ENCODE measurements around the gene NFAT5.

NFAT5 gene

DNA sequence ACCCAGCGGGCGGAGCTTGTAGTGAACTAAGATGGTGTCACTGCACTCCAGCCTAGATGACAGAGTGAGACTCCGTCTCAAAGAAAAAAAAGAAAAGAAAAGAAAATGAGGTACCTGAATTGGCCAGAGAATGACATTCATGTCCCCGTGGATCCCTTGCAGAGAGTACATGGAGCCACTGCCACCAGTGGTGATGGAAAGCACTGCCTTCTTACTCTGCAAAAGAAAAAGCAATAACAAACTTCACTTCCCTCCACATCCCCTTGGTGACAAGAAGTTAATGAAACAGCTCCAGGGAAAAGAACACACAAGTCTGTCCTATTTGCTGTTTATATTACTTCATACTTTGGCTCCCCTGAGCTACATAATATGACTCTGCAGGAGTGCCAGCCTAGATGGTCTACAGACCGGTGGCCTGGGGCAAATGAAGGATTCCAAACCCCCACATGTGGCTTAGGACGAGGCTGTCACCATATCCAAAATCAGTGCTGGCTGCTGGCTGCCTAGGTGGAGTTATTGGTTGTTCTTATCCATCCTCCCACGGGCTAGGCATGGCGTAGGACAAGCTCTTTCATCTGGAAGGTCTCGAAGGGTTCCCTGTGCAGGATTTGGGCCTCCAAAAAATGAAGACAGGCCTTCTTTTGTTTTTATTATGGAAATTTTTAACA, 147.3 kb downstream of the NFAT5 start:
- Histone ChIP-seq H3K4me1 (ENCODE audit: control insufficient read depth in 1 of 2, insufficient read depth in 2 of 2, low read length in 2 of 2) (peaks cover 0 to 19% of the 10 kb centered on the region in 2 donors), H3K4me3 (ENCODE audit: low read depth in 1 of 2, low read length in 2 of 2) (no peak overlapping the region), H3K27me3 (ENCODE audit: low read depth, low read length) (no peaks in the 10 kb centered on the region), H3K27ac (ENCODE audit: low read length) (no peak overlapping the region), H3K36me3 (ENCODE audit: control insufficient read depth in 1 of 2, insufficient read depth in 2 of 2, low read length in 2 of 2) (peaks cover 13 to 21% of the 10 kb centered on the region in 2 donors), H3K9me3 (ENCODE audit: control insufficient read depth in 1 of 2, low read length in 2 of 2) (no peaks in the 10 kb centered on the region)

DNA sequence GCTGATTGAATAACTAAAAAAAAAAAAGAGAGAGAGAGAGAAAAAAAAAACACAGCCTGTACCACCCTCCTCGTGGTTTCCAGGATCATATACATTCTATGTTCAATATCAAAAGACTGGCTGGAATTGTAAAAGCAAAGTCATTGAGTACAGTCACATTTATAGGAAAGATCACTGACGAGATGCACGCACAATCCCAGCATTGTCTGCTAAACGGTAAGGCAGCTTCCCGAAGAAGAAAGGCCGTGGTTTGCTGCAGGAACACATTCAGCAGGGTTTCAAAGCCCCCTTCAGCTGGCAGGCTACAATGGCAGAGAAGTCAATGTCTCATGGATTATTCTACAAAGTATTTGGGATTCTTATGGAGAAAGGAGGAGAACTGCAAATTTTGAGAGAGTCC, 151.3 kb downstream of the NFAT5 start:
- H3K27ac ChIP-seq (ENCODE audit: low read length): no peak overlapping the region
- no peak overlapping the region for H3K4me3 ChIP-seq (ENCODE audit: low read depth in 1 of 2, low read length in 2 of 2)
- no peaks in the 10 kb centered on the region for H3K27me3 ChIP-seq (ENCODE audit: low read depth, low read length)
- no peaks in the 10 kb centered on the region for H3K9me3 ChIP-seq (ENCODE audit: control insufficient read depth in 1 of 2, low read length in 2 of 2)
- peaks cover 0 to 6% of the 10 kb centered on the region in 2 donors for H3K4me1 ChIP-seq (ENCODE audit: control insufficient read depth in 1 of 2, insufficient read depth in 2 of 2, low read length in 2 of 2)
- peaks cover 11 to 18% of the 10 kb centered on the region in 2 donors for H3K36me3 ChIP-seq (ENCODE audit: control insufficient read depth in 1 of 2, insufficient read depth in 2 of 2, low read length in 2 of 2)

DNA sequence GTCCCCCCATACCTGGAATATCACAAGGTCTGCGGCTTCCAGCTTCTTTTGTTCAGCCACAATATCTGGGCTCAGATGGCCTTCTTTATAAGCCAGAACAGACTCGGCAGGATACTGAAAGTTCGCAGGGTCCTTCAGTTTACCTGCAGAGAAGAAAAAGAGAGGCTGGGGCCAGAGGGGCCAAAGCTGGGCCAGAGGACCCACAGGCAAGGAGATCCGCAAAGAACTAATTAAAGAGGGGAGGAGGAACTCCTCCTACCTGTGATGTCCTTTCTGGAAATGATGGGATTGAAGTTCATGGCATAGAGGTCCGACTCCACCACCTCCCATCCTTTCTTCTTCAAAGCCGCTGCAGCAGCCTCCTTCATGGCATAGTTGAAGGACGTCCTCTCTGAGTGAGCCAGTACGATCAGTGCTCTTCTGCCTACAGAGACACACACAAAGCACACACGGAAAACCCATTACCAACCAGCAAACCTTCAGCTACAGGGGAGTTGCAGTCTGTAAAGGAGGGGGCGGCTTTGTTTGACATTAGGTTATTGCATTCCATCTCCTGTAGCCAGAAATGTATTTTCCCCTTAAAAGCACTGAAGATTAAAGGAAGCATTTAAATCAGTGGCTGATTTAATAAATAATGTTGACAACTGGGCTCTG, 152.5 kb downstream of the NFAT5 start:
- Histone ChIP-seq H3K4me3 (ENCODE audit: low read depth in 1 of 2, low read length in 2 of 2) (no peak overlapping the region), H3K9me3 (ENCODE audit: control insufficient read depth in 1 of 2, low read length in 2 of 2) (no peaks in the 10 kb centered on the region), H3K4me1 (ENCODE audit: control insufficient read depth in 1 of 2, insufficient read depth in 2 of 2, low read length in 2 of 2) (peaks cover 0 to under 1% of the 10 kb centered on the region in 2 donors), H3K36me3 (ENCODE audit: control insufficient read depth in 1 of 2, insufficient read depth in 2 of 2, low read length in 2 of 2) (peaks cover 11 to 18% of the 10 kb centered on the region in 2 donors), H3K27ac (ENCODE audit: low read length) (no peak overlapping the region), H3K27me3 (ENCODE audit: low read depth, low read length) (no peaks in the 10 kb centered on the region)

DNA sequence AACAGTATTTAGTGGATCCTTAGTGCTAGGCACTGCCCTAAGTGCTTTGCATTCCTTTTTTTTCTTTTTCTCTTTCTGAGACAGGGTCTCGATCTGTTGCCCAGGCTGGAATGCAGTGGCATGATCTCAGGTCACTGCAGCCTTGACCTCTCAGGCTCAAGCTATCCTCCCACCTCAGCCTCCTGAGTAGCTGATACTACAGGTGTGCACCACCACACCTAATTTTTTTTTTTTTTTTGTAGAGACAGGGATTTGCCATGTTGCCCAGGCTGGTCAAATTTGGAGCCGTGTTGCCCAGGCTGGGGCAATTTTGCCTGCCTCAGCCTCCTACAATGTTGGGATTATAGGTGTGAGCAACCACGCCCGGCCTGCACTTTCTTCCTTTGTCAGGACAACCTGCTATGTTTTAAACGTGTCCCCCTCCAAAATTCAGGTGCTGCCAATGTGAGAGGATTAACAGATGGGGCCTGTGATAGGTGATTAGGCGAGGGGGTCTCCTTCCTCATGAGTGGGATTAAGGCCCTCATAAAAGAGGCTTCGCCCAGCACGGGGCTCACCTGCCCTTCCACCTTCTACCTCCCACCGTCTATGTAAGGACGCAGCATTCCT, 155.2 kb downstream of the NFAT5 start:
- H3K4me1 ChIP-seq (ENCODE audit: control insufficient read depth in 1 of 2, insufficient read depth in 2 of 2, low read length in 2 of 2): peaks cover 2 to 6% of the 10 kb centered on the region in 2 donors
- no peak overlapping the region for H3K27ac ChIP-seq (ENCODE audit: low read length)
- H3K4me3 ChIP-seq (ENCODE audit: low read depth in 1 of 2, low read length in 2 of 2): no peak overlapping the region
- H3K36me3 ChIP-seq (ENCODE audit: control insufficient read depth in 1 of 2, insufficient read depth in 2 of 2, low read length in 2 of 2): peaks cover 11 to 12% of the 10 kb centered on the region in 2 donors
- H3K27me3 ChIP-seq (ENCODE audit: low read depth, low read length): no peaks in the 10 kb centered on the region
- H3K9me3 ChIP-seq (ENCODE audit: control insufficient read depth in 1 of 2, low read length in 2 of 2): no peaks in the 10 kb centered on the region

DNA sequence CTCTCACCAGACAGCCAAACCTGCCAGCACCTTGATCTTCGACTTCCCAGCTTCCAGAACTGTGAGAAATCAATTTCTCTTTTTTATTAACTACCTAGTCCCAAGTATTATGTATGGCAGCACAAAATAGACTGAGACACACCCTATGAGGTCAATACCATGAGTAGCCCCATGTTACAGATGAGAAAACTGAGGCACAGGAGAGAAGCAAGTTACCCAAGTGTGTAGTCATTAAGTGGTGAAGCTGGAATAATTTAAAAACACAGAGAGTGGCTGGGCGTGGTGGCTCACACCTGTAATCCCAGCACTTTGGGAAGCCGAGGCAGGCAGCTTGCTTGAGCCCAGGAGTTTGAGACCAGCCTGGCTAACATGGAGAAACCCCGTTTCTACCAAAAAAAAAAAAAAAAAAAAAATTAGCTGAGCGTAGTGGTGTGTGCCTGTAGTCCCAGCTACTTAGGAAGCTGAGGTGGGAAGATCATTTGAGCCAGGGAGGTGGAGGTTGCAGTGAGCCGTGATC, 155.7 kb downstream of the NFAT5 start:
- Histone ChIP-seq H3K27ac (ENCODE audit: low read length) (no peak overlapping the region), H3K4me3 (ENCODE audit: low read depth in 1 of 2, low read length in 2 of 2) (no peak overlapping the region), H3K4me1 (ENCODE audit: control insufficient read depth in 1 of 2, insufficient read depth in 2 of 2, low read length in 2 of 2) (peaks cover 4 to 9% of the 10 kb centered on the region in 2 donors), H3K27me3 (ENCODE audit: low read depth, low read length) (no peaks in the 10 kb centered on the region), H3K9me3 (ENCODE audit: control insufficient read depth in 1 of 2, low read length in 2 of 2) (no peaks in the 10 kb centered on the region), H3K36me3 (ENCODE audit: control insufficient read depth in 1 of 2, insufficient read depth in 2 of 2, low read length in 2 of 2) (peaks cover 11 to 13% of the 10 kb centered on the region in 2 donors)

DNA sequence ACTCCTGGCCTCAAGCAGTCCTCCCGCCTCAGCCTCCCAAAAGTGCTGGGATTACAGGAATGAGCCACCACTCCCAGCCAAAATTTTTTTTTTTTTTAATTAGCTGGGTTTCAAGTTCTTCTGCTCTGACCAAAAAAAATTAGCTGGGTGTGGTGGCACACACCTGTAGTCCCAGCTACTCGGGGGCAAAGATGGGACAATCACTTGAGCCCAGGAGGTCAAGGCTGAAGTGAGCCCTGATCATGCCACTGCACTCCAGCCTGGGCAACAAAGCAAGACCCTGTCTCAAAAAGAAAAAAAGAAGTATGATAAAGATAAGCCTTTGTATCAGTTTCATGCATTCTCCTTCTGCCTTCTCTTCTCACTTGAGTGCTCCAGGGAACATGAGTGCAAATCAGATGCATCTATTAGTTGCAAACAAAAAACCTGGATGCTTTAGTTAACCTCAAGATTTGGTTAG, 158.7 kb downstream of the NFAT5 start:
- H3K36me3 ChIP-seq (ENCODE audit: control insufficient read depth in 1 of 2, insufficient read depth in 2 of 2, low read length in 2 of 2): peaks cover 0 to 7% of the 10 kb centered on the region in 2 donors
- peak overlapping the region; percentile 70 for H3K27ac ChIP-seq (ENCODE audit: low read length)
- H3K4me1 ChIP-seq (ENCODE audit: control insufficient read depth in 1 of 2, insufficient read depth in 2 of 2, low read length in 2 of 2): peaks cover 8 to 22% of the 10 kb centered on the region in 2 donors
- no peaks in the 10 kb centered on the region for H3K27me3 ChIP-seq (ENCODE audit: low read depth, low read length)
- H3K9me3 ChIP-seq (ENCODE audit: control insufficient read depth in 1 of 2, low read length in 2 of 2): no peaks in the 10 kb centered on the region
- no peak overlapping the region for H3K4me3 ChIP-seq (ENCODE audit: low read depth in 1 of 2, low read length in 2 of 2)

DNA sequence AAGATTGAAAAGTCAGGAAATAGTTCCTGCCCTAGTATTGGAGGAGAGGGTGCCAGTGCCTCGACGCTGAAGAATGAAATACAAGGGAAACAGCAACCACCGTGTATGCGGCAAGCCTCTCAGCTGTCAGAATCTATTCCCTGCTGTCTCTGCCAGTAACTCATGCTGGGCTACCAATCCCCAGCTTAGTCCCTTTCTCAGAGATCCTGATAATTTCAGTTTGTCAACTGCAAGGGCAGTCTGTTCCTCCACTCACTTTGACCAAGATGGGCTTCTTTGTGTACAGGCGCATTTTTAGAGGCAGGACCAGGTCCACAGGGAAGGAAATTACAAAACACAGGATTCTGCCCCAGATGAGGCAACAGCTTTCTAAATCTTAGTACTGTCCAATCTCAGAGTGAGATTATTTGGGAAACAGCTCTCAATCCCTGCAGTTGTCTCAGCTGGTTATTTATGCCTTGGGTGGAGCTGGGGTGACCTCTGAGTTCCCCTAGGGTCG, 159.3 kb downstream of the NFAT5 start:
- H3K27ac ChIP-seq (ENCODE audit: low read length): peak overlapping the region; percentile 70

DNA sequence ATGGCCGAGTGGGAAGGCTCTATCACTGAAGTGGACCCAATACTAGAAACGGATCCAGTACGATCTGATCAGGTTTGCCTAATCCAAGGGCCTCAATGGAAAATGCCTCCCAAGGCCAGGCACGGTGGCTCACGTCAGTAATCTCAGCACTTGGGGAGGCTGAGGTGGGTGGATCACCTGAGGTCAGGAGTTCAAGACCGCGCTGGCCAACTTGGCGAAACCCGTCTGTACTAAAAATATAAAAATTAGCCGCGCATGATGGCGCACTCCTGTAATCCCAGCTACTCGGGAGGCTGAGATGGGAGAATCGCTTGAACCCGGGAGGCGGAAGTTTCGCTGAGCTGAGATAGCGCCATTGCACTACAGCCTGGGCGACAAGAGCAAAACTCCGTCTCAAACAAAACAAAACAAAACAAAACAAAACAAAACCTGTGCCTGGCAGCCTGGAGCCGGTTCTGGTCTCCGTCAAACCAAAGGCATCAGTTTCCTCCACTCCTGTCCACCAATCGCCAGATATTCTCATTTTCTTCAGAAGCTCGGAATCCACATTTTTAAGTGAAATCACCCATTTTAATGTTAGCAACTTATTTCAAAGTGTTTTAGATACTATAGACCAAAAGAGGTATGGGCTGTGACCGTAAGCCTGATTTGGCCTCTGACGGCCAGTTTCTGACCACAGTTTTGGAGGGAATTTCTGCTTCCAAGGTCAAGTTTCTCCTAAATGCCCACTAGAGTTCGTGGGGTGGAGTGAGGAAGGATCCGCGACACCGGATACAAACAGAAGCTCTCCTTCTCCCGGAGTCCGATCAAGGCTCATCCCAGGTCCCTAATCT, 159.9 kb downstream of the NFAT5 start:
- H3K9me3 ChIP-seq (ENCODE audit: control insufficient read depth in 1 of 2, low read length in 2 of 2): no peaks in the 10 kb centered on the region
- peak overlapping the region; percentile 71 to 81 for H3K4me3 ChIP-seq (ENCODE audit: low read depth in 1 of 2, low read length in 2 of 2)
- peaks cover 0 to 7% of the 10 kb centered on the region in 2 donors for H3K36me3 ChIP-seq (ENCODE audit: control insufficient read depth in 1 of 2, insufficient read depth in 2 of 2, low read length in 2 of 2)
- H3K27me3 ChIP-seq (ENCODE audit: low read depth, low read length): no peaks in the 10 kb centered on the region
- H3K4me1 ChIP-seq (ENCODE audit: control insufficient read depth in 1 of 2, insufficient read depth in 2 of 2, low read length in 2 of 2): peaks cover 8 to 22% of the 10 kb centered on the region in 2 donors
- peak overlapping the region; percentile 79 for H3K27ac ChIP-seq (ENCODE audit: low read length)

More for the DNA sequence above, 159.3 kb downstream of the NFAT5 start:
- no peak overlapping the region for H3K4me3 ChIP-seq (ENCODE audit: low read depth in 1 of 2, low read length in 2 of 2)
- H3K36me3 ChIP-seq (ENCODE audit: control insufficient read depth in 1 of 2, insufficient read depth in 2 of 2, low read length in 2 of 2): peaks cover 0 to 7% of the 10 kb centered on the region in 2 donors
- H3K27me3 ChIP-seq (ENCODE audit: low read depth, low read length): no peaks in the 10 kb centered on the region
- H3K4me1 ChIP-seq (ENCODE audit: control insufficient read depth in 1 of 2, insufficient read depth in 2 of 2, low read length in 2 of 2): peaks cover 8 to 22% of the 10 kb centered on the region in 2 donors
- H3K9me3 ChIP-seq (ENCODE audit: control insufficient read depth in 1 of 2, low read length in 2 of 2): no peaks in the 10 kb centered on the region

DNA sequence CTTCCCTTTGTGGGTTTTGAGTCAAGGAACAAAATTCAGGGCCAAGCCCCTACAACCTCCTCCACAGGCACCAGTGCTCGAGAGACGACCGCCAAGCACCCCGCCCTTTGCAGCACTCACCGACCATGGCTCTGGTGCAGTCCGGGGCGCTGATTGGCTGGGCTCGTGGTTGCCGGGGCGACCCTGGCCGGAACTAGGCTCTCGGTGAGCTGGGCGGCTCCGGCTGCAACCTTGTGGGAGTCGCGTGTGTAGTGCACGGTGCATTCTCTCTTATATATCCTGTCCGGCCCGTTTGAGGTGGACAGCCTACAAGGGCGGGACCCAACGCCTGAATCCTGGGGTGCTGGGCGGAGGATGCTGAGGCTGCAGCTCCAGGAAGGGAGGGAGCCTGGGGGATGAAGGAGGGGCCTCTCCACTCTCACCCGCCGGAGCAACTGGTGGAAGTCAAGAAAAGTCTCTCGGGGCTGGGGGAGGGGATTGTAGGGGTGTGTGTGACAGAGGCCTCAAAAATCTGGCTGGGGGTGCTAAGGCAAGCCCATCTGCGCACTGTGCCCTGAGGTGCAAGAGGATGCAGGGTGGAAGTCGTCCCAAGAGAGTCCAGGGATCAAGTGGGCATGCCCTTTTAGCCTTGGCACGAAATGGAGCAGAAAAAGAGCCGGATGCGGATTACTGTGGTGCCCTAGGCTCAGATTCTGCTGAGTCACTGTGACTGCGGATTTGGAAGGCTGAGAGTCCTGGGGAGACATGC, 160.7 kb downstream of the NFAT5 start, which contains the start of gene NQO1:
NQO1 (minus strand) TSS at position 248 of the 748 bp plus-strand sequence; CDS start at position 127, 121 bp downstream.
- Histone ChIP-seq H3K27ac (ENCODE audit: low read length) (peak within 1 kb of the TSS; percentile 79), H3K27me3 (ENCODE audit: low read depth, low read length) (no peaks in the 10 kb centered on the region), H3K36me3 (ENCODE audit: control insufficient read depth in 1 of 2, insufficient read depth in 2 of 2, low read length in 2 of 2) (peaks cover 0 to 7% of the 10 kb centered on the region in 2 donors), H3K4me3 (ENCODE audit: low read depth in 1 of 2, low read length in 2 of 2) (peak within 1 kb of the TSS; percentile 71 to 81), H3K9me3 (ENCODE audit: control insufficient read depth in 1 of 2, low read length in 2 of 2) (no peaks in the 10 kb centered on the region), H3K4me1 (ENCODE audit: control insufficient read depth in 1 of 2, insufficient read depth in 2 of 2, low read length in 2 of 2) (peaks cover 8 to 22% of the 10 kb centered on the region in 2 donors)

DNA sequence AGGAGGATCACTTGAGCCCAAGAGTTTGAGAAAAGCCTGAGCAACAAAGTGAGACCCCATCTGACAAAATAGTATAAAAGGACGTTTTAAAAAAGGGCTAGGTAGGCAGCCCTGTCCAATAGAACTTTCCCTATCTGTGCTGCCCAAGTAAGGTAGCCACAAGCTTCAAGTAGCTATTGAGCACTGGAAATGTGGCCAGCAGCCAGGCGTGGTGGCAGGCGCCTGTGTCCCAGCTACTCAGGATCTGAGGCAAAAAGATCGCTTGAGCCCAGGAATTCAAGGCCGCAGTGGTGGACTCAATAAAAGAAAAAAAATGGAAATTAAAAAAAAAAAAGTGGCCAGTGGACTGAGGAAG, 162.1 kb downstream of the NFAT5 start:
- Histone ChIP-seq H3K9me3 (ENCODE audit: control insufficient read depth in 1 of 2, low read length in 2 of 2) (no peaks in the 10 kb centered on the region), H3K4me1 (ENCODE audit: control insufficient read depth in 1 of 2, insufficient read depth in 2 of 2, low read length in 2 of 2) (peaks cover 8 to 22% of the 10 kb centered on the region in 2 donors), H3K27me3 (ENCODE audit: low read depth, low read length) (no peaks in the 10 kb centered on the region), H3K36me3 (ENCODE audit: control insufficient read depth in 1 of 2, insufficient read depth in 2 of 2, low read length in 2 of 2) (peaks cover 0 to 7% of the 10 kb centered on the region in 2 donors), H3K27ac (ENCODE audit: low read length) (no peak overlapping the region), H3K4me3 (ENCODE audit: low read depth in 1 of 2, low read length in 2 of 2) (no peak overlapping the region)
